HCT116 (cell line): ENCODE measurements around the gene PGAM5. TPM values are rescaled to one million over a fixed set of nuclear protein-coding genes. Genes with fewer than 3 reads are reported as not detected.

Experiments
- total RNA-seq: library from RNA; stranded (reverse); gene quantifications from one replicate; pipeline ENCODE4 v1.2.1, GENCODE V29; 2021; ENCODE audit not compliant: unreplicated experiment

The PGAM5 gene
- total RNA-seq, 1 experiment from 2014 or later, result 98.3 TPM

Other genes with a start within 250 kb of the PGAM5 start
- gene FBRSL1, start 220.7 kb upstream of the PGAM5 start, total RNA-seq, result 124 TPM
- not detected for gene LRCOL1, start 100.3 kb upstream of the PGAM5 start, total RNA-seq
- gene P2RX2, start 92.1 kb upstream of the PGAM5 start, total RNA-seq, result not detected
- 128 TPM for gene POLE, start 23.5 kb upstream of the PGAM5 start, total RNA-seq
- 30.9 TPM for gene PXMP2, start 23.3 kb upstream of the PGAM5 start, total RNA-seq
- gene ANKLE2, start 51.0 kb downstream of the PGAM5 start, total RNA-seq, result 68.8 TPM
- gene GOLGA3, start 118.0 kb downstream of the PGAM5 start, total RNA-seq, result 35.1 TPM
- 0.39 TPM for gene CHFR, start 176.8 kb downstream of the PGAM5 start, total RNA-seq
- 0.02 TPM for gene ZNF605, start 245.5 kb downstream of the PGAM5 start, total RNA-seq